Measurements from ENCODE around the gene SERINC3. TPM values are rescaled to one million over a fixed set of nuclear protein-coding genes. Genes with fewer than 3 reads are reported as not detected.

Gene SERINC3
- total and polyA plus RNA-seq, 2 of the 8 experiments (the other 6 are each of a cell fraction or from before 2014, with no cell fraction given), result 47.2 to 66.0 TPM

GRCh38 chr20:44495802-44496481 lies 25.9 kb downstream of the SERINC3 start (continued):
- no peak for TF ChIP-seq E2F6 (IDR thresholded peaks at IDR 0.05)
